T-helper 1 cell treated with Interleukin-12 subunit alpha and Interleukin-12 subunit beta and Interleukin-4 antibody, amounts not matched to agents 30 ng/mL and 1 ng/mL, for 36 hours (primary cell): ENCODE data around the gene NSUN2. TPM values are rescaled to one million over a fixed set of nuclear protein-coding genes. Genes with fewer than 3 reads are reported as not detected.
"Not testable (repeated sequence)": the region's sequence is repeated elsewhere in the genome, so short reads cannot be mapped to it uniquely, and the experiment has no call there.

Source experiments
- intact Hi-C: fragments of 100-400 bp; cut with micrococcal nuclease; formaldehyde crosslinking; loops from one replicate; pipeline ENCODE4 v1.15.1; 2024
- total RNA-seq: library from RNA; stranded (reverse); gene quantifications from 2 replicates; pipeline ENCODE4 v1.2.3, GENCODE V29; 2022

The NSUN2 gene
- total RNA-seq, 1 donor from 2014 or later: 93.4 TPM

DNA sequence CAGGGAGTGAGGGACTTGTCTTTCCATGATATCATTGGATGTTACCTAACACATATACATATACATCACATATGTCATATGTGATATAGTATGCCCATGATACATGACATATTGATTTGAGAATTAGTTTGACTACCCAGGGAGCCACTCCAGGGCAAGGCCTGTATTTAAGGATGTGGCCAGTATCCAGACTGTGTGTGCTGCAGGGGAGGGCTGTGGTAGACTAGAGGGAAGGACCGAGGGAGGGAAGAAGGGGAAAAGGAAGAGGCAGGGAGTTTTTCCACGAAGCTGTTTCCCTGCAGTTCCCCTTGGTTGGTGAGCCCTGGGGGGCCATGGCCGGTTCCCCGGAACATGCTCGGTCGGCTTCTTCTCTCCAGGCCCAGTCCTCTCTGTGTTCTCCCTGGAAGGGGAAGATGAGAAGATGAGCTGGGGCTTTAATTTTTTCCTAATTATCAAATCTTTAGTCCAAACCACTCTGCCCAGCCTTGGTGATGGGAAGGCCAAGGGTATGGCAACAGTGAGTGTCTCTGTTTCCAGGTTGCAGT, 48.7 kb downstream of the NSUN2 start:
- intact Hi-C loops: no loop called here

DNA sequence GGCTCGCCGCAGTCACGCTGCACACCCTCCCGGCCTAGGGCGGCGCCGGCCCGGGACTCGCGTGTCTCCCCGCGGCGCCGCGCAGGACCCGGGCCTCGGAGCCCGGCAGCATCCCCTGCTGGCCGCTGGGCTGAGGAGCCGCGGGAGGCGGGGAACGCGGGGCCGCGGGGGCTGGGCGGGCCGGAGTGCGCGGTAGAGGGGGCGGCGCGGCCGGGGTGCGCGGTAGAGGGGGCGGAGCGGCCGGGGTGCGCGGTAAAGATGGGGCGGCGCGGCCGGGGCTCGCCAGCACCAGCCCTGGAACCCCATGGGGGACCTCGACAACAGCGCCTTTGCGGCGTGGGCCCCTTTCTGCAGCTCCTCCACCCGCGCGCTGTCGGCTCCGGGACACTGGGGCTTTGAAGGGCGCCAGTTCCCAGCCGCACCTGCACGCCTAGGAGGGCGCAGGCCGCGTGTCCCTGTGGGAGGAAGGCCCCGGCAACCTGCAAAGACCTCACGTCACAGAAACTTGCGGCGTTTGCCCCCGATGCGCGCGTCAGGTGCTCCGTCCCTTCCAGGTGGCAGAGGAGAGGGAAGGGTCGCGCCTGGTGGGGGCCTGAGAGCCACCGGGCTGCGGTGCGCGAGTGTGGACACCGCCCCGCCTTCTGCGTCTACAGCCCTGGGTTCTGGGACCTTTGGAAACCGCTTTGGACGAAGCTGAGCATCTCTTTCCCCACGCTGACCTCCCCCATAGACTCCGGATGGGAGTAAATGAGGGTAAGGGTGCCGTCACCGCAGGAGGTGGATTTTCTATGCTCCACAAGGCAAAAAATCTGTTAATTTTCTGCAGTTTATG, 49.6 kb downstream of the NSUN2 start:
- intact Hi-C loops: loop anchor here (1.0 kb wide), 1 partner anchor 291 kb away; no protein-coding TSS in a partner anchor

DNA sequence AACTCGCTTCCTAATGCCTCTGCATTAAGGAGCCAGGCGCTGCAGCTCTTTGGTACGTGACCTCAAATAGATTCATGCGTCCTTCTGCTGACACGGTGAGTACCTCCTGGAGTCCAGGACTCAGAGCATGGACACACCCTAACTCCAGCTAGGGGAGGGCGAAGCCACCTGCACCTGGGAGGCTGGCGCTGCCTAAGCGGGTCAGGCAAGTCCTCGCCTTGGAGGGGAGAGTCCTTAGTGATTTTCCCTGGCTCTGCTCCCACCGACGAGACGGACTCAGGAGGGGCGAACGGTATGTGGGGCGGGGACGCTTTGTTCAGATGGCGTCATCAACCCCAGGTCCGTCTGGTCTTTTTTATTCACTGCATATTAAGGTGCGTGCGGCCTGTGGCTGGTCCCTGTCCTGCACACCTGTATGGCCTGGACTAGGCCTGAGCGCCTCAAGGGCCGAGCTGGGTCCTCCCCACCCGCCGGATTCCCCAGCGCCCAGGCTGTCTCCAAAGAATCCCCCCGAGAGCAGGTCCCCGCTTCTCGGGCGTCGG, 50.3 kb downstream of the NSUN2 start:
- intact Hi-C loops: loop anchor here (1.0 kb wide), 1 partner anchor 290 kb away; no protein-coding TSS in a partner anchor

GRCh38 chr5:6581559-6582426, 51.1 kb downstream of the NSUN2 start:
- intact Hi-C loops: no loop called here

DNA sequence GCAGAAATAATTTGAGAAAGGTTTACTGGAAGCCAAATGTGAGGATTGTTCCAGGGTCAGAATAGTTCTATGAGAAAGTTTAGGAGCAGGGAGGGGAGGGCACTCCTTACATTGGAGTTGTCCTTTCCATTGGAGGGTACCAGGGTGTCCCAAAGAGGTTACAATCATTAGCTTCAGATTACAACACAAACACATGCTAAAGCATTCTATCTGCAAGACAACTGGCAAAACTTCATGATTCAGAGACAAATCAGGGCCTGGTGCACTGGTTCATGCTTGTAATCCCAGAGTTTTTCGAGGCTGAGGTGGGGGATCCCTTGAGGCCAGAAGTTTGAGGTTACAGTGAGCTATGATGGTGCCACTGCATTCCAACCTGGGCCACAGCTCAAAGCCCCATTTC, 51.8 kb downstream of the NSUN2 start:
- intact Hi-C loops: no loop called here

DNA sequence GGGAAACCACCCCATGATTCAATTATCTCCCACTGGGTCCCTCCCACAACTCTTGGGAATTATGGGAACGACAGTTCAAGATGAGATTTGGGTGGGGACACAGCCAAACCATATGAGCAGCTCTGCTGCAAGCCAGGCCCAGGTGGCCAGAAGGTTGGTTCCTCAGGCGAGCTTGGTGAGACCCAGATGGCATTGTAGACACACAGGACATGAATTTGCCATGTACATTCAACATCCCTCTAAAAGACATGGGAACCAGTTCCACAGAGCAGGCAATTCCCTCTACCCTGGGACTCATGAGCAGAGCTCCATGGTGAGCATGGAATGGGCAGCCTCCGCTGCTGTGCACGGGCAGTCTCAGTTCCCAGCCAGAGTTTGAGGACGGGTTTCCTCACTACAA, 53.3 kb downstream of the NSUN2 start:
- intact Hi-C loops: no loop called here

GRCh38 chr5:6578676-6579343, 54.0 kb downstream of the NSUN2 start:
- intact Hi-C loops: no loop called here

DNA sequence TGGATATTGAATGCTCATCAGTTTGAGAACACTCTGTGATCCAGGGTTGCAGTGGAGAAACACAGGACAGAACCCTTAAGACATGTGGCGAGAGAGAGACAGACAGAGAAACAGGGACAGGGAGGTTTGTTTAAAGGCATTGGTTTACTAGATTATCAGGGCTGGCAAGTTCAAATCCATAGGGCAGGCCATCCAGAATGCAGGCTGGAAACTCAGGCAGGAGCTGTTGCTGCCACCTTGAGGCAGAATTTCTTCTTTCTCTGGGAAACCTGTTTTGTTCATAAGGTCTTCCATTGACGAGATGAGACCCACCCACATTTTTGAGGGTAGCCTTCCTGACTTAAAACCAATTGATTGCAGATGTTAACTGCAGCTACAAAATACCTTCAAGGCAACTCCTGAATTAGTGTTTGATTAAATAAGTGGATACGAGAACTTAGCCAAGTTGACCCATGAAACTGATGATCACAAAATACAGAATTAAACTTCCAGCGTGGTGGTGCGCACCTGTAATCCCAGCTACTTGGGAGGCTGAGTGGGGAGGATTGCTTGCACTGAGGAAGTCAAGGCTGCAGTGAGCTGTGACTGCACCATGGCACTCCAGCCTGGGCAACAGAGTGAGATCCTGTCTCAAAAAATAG, 55.9 kb downstream of the NSUN2 start:
- intact Hi-C loops: loop anchor here (1.0 kb wide), 3 partner anchors 285 to 1085 kb away; no protein-coding TSS in a partner anchor

GRCh38 chr5:6574537-6575245, 58.2 kb downstream of the NSUN2 start:
- intact Hi-C loops: no loop called here

GRCh38 chr5:6574111-6574510, 58.7 kb downstream of the NSUN2 start:
- intact Hi-C loops: no loop called here

DNA sequence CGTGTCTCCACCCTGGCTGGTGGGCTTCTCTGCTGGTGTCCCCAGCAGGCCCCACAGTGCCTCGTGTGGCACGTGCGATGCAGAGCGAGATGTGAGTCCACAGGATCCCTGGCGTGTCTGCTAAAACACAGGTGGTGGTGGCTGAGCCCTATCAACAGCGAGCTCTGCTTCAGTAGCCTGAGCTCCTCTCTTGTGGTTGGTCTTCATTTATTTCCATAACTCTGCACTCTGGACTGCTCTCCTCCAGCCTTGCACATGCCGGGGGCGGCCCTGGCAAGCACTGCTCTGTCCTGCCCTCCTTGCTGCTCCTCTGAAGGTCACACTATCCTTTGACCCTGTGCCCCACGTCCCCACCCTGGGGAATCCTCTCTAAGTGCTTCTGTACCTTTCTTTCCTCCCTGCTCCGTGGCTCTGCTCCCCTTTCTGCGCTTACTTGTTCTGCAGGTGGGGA, 59.2 kb downstream of the NSUN2 start:
- intact Hi-C loops: no loop called here

DNA sequence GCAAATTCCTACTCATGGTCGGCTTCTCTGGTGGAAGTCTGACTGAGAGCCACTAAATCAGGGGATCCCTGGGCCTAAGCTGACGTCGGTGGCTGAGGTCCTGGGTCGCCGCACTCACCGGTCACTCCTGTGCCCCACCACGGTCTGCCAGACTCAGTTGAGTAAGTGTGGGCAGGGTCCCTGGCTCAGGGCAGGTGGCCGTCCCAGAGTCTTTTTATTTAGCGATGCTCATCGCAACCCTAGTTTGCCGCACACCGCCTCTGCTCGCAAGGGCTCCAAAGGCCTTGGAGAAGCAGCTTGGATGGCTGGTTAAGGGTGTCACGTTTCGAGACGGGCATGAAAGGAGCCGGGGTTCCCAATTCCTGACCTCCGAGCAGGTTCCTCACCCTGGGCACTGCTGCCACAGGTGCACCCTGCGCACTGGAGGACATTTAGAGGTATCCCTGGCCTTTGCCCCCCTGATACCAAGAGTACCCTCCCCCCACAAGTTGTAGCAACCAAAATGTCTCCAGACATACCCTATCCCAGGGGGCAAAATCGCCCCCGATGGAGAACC, 59.9 kb downstream of the NSUN2 start:
- intact Hi-C loops: no loop called here

- intact Hi-C loops: no loop called here
Observed at GRCh38 chr5:6572086-6572824, 60.6 kb downstream of the NSUN2 start.

DNA sequence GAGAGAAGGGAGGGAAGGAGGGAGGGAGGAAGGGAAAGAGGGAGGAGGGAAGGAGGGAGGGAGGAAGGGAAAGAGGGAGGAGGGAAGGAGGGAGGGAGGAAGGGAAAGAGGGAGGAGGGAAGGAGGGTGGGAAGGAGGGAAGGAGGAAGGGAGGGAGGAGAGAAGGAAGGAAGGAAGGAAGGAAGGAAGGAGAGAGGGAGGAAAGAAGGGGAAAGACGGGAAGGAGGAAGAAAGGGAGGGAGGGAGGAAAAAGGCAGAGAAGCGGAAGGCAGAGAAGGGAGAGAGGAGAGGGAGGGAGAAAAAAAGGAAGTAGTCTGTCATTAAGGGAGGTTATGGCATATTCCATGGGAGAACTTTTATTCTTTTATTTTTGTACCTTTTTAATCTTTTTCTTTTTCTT, 61.2 kb downstream of the NSUN2 start:
- intact Hi-C loops: not testable (repeated sequence)

DNA sequence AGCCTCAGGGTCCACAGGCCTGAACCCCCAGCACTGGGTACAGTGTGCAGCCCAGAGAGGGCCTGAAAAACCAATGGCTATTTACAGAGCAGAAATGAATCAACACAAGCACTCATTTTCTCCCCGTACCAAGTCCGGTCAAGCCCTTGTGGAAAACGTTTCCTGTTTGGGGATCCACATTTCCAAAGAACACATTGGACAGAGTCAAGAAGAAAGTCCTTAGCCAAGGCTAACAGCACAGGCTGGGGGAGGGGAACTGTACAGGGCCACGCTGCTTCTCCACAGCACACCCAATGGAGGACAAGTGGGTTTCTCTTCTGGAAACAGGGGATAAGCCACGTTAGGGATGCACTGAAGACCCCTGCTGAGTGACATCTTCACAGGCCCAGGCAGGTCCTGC, 62.3 kb downstream of the NSUN2 start:
- intact Hi-C loops: no loop called here

- intact Hi-C loops: no loop called here
Observed at GRCh38 chr5:6568889-6569288, 64.0 kb downstream of the NSUN2 start.

DNA sequence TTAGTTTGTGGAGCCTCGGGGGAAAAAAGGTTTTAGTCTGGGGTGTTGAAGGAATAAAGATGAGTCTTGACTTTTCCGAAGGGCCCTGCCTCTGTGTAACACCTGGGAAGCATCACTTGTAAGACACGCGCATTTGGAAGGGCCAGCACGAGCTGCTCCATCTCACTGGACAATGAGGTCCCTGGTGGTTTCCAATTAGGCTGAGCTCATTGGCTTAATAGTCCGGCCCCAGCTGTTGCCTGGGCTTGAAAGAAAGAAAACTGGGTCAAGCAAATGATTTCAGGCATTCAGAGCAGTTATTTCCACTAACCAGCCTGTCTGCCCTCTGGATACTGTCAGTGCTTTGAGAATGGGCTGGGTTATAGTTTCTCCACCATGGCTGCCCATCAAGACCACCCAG, 64.5 kb downstream of the NSUN2 start:
- intact Hi-C loops: no loop called here

- intact Hi-C loops: no loop called here
Observed at GRCh38 chr5:6567835-6568234, 65.0 kb downstream of the NSUN2 start.

- intact Hi-C loops: no loop called here
Observed at GRCh38 chr5:6567068-6567467, 65.8 kb downstream of the NSUN2 start.
